Body of pancreas (tissue), 4 donors: Measurements from ENCODE around the gene RIPK4. TPM values are rescaled to one million over a fixed set of nuclear protein-coding genes. Genes with fewer than 3 reads are reported as not detected.

Experiments used
- ATAC-seq: fragments of 150-250 bp; one replicate; pipeline ENCODE4 v1.9.1; 2016
- DNase-seq, 4 donors: peaks; one replicate each; pipeline ENCODE4 v3.0.0-alpha.2; 2019
- H3K27ac ChIP-seq, 4 donors: fragments of 200-600 bp; sonication (generic); 1 replicate in 3 of 4; 2 replicates in 1 of 4; pipeline versions ENCODE4 v1.5.1 to v1.6.1; 2016 to 2019; ENCODE audit warnings: mild to moderate bottlenecking in 1 of 4, mixed read lengths in 1 of 4, moderate library complexity in 1 of 4
- H3K27me3 ChIP-seq, 2 donors: fragments of 200-600 bp; sonication (generic); one replicate each; pipeline ENCODE4 v1.6.0; 2016; ENCODE audit warnings: mild to moderate bottlenecking in 1 of 2
- H3K36me3 ChIP-seq, 2 donors: fragments of 200-600 bp; sonication (generic); replicated peaks in 1 of 2; 2 replicates each; pipeline ENCODE4 v1.5.1; 2016; ENCODE audit warnings: low read depth in 2 of 2; ENCODE audit not compliant: insufficient read depth in 1 of 2
- H3K4me1 ChIP-seq: fragments of 200-600 bp; sonication (generic); one replicate; pipeline ENCODE4 v1.6.0; 2016
- H3K4me3 ChIP-seq, 2 donors: fragments of 200-600 bp; sonication (generic); 1 replicate in 1 of 2; 2 replicates in 1 of 2; pipeline ENCODE4 v1.5.1; 2016 to 2019
- H3K9me3 ChIP-seq, 3 donors: fragments of 200-600 bp; sonication (generic); 1 replicate in 2 of 3; 2 replicates in 1 of 3; pipeline ENCODE4 v1.5.1; 2016
- POLR2A ChIP-seq, 3 donors: fragments of 450-650 bp; IDR thresholded peaks; one replicate each; pipeline ENCODE4 v1.6.1; 2016; ENCODE audit warnings: antibody characterized with exemption in 3 of 3, mild to moderate bottlenecking in 2 of 3
- WGBS, 2 donors: methylation state at CpG; one replicate each; pipeline ENCODE4 v1.1.5; 2017; 5-methylcytosine and 5-hydroxymethylcytosine counted together
- intact Hi-C: fragments of 100-400 bp; cut with DNase I; formaldehyde crosslinking; loops from one replicate; pipeline ENCODE4 v1.15.1; 2023
- total RNA-seq, 2 donors: library from RNA; depleted of rRNA; stranded (reverse); fragments of >200 nt; gene quantifications; one replicate each; pipeline ENCODE4 v1.1.0, GENCODE V29; 2016
- TF ChIP-seq, protein P1 (sequence below), 7 experiments: fragments of 450-650 bp in 4 of 7; fragments of 200-600 bp in 3 of 7; sonication (generic) in 3 of 7; IDR thresholded peaks; one replicate each; pipeline ENCODE4 v1.5.1; 2016 to 2019; ENCODE audit warnings: antibody characterized with exemption in 7 of 7

Gene RIPK4
- total RNA-seq, 2 donors from 2014 or later: 14.5 to 18.1 TPM

DNA sequence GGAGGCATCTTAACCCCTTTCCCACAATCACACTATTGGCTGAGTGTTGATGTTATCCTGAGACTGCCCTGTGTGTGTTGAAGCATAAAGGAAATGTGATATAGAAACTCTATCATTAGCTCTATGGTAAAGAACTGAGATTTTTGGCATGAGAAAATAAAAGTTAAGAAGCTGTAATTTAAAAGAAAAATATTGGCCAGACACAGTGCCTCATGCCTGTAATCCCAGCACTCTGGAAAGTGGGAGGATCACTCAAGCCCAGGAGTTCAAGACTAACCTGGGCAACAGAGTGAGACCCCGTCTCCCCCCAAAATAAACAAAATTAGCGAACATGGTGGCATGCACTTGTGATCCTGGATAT is 14.2 kb upstream of the RIPK4 start:
- 60 to 67% methylated on average over 2 of the region's 2 CpGs for WGBS, 2 donors
- no peaks in the 10 kb centered on the region for H3K9me3 ChIP-seq
- intact Hi-C loops: no loop called here
- ATAC-seq (no peak), DNase-seq (no peak)
- H3K36me3 ChIP-seq: no peaks in the 10 kb centered on the region
- H3K4me1 ChIP-seq: peaks cover 27% of the 10 kb centered on the region
- H3K27ac ChIP-seq: no peak overlapping the region
- TF ChIP-seq, protein P1, sequence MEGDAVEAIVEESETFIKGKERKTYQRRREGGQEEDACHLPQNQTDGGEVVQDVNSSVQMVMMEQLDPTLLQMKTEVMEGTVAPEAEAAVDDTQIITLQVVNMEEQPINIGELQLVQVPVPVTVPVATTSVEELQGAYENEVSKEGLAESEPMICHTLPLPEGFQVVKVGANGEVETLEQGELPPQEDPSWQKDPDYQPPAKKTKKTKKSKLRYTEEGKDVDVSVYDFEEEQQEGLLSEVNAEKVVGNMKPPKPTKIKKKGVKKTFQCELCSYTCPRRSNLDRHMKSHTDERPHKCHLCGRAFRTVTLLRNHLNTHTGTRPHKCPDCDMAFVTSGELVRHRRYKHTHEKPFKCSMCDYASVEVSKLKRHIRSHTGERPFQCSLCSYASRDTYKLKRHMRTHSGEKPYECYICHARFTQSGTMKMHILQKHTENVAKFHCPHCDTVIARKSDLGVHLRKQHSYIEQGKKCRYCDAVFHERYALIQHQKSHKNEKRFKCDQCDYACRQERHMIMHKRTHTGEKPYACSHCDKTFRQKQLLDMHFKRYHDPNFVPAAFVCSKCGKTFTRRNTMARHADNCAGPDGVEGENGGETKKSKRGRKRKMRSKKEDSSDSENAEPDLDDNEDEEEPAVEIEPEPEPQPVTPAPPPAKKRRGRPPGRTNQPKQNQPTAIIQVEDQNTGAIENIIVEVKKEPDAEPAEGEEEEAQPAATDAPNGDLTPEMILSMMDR (IDR thresholded peaks at IDR 0.05): no peak
- no peak for TF ChIP-seq POLR2A (IDR thresholded peaks at IDR 0.05)
- H3K27me3 ChIP-seq: no peaks in the 10 kb centered on the region
- no peak overlapping the region for H3K4me3 ChIP-seq

DNA sequence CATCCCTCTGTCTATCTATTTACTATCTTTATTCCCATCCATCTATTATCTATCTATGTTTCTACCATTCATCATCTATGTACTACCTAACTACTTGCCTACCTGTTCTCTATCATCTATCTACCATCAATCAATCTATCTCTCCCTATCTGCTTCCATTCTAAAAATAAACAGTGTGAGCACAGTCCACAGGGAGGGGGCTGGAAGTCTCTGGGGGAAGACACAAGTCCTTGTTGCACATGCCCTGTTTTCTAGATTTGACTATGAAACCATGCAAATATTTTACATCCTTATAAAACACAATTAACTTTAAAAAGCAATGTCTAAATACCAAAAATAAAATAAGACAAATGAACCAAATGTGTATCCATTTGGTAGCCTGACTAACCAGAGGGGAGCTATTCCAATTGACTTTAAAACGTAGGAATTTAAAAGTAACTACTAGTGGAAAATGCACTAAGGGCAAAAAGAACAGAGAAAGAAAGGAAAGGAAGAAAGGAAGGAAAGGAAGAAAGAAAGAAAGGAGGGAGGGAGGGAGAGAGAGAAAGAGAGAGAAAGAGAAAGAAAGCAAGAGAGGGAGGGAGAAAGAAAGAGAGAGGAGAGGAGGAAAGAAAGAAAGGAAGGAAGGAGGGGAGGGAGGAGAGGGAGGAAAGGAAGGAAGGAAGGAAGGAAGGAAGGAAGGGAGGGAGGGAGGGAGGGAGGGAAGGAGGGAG is 13.6 kb upstream of the RIPK4 start:
- no peak overlapping the region for H3K27ac ChIP-seq
- no peak for DNase-seq
- no peaks in the 10 kb centered on the region for H3K27me3 ChIP-seq
- intact Hi-C loops: no loop called here
- H3K36me3 ChIP-seq: no peaks in the 10 kb centered on the region
- TF ChIP-seq, protein P1 (IDR thresholded peaks at IDR 0.05): no peak
- TF ChIP-seq POLR2A (IDR thresholded peaks at IDR 0.05): no peak
- H3K9me3 ChIP-seq: no peaks in the 10 kb centered on the region
- 75 to 76% methylated on average over 1 of the region's 1 CpG for WGBS, 2 donors
- no peak for ATAC-seq
- H3K4me1 ChIP-seq: peaks cover 27% of the 10 kb centered on the region
- H3K4me3 ChIP-seq: no peak overlapping the region

DNA sequence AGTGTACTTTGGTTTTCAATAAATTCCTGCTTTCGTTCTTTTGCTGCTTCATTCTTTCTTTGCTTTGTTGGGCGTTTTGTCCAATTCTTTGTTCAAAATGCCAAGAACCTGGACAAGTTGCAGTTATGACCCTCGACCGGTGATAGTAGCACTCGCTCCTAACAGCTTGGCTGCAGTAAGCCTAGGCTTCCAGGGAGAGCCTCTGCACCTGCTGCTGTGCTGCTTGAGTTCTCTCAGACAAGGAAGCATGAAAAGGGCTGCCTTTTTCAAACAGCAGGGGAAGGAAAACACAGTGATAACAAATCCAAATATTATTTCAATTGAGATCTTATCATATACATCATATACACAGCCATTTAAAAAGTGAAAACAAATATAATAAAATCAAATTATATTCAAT is 12.8 kb upstream of the RIPK4 start:
- WGBS, 2 donors: 28 to 29% methylated on average over 5 of the region's 5 CpGs
- ATAC-seq (no peak), DNase-seq (no peak)
- H3K36me3 ChIP-seq: no peaks in the 10 kb centered on the region
- H3K27me3 ChIP-seq: no peaks in the 10 kb centered on the region
- H3K9me3 ChIP-seq: no peaks in the 10 kb centered on the region
- peaks cover 33% of the 10 kb centered on the region for H3K4me1 ChIP-seq
- TF ChIP-seq, protein P1 (IDR thresholded peaks at IDR 0.05): no peak
- TF ChIP-seq POLR2A (IDR thresholded peaks at IDR 0.05): no peak
- intact Hi-C loops: loop anchor here (5.0 kb wide), 1 partner anchor 167 kb away; no protein-coding TSS in a partner anchor
- no peak overlapping the region for H3K4me3 ChIP-seq
- peak overlapping the region in 2 of 4 donors; percentile 29 to 44 for H3K27ac ChIP-seq

DNA sequence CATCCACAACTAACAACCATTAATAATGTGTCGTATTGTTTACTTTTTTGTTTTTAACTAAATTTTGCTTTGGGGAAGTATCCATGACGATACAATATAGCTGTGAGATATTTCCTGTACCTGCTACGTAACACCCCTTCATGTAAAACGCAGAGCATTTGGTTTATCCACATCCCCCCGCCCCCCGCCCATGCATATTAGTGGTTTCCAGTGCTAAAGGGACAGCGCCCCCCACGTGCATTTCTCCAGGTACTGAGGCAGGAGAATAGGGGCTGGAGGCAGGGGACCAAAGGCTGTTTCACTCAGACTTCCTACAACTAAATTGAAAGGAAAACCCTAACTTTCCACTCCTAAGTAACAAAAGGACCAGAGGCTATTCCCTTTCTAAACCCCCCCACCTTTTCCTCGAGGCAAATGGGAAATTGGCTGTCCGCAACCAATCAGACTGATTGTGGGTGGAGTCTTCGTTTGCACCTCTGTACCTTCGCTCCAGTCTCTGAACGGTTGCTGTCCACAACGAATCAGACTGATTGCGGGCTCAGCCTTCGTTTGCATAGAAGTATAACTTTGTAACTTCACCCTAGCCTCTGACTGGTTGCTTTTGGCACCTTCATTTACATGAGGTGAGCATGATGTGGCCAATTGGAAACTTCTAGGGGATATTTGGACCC is 12.2 kb upstream of the RIPK4 start:
- DNase-seq: peak in 2 of 4 donors; percentile 65 to 74
- no peak overlapping the region for H3K4me3 ChIP-seq
- peak; percentile 59 for ATAC-seq
- intact Hi-C loops: loop anchor here (5.0 kb wide), 1 partner anchor 167 kb away; no protein-coding TSS in a partner anchor
- no peak for TF ChIP-seq POLR2A (IDR thresholded peaks at IDR 0.05)
- TF ChIP-seq, protein P1 (IDR thresholded peaks at IDR 0.05): no peak
- WGBS, 2 donors: 17 to 25% methylated on average over 16 of the region's 16 CpGs
- H3K4me1 ChIP-seq: peaks cover 33% of the 10 kb centered on the region
- H3K27ac ChIP-seq: peak overlapping the region in 2 of 4 donors; percentile 29 to 44
- no peaks in the 10 kb centered on the region for H3K36me3 ChIP-seq
- no peaks in the 10 kb centered on the region for H3K27me3 ChIP-seq
- no peaks in the 10 kb centered on the region for H3K9me3 ChIP-seq
